Measurements from ENCODE around the gene SLC24A2. TPM values are rescaled to one million over a fixed set of nuclear protein-coding genes. Genes with fewer than 3 reads are reported as not detected.

Gene SLC24A2
- total RNA-seq, 1 experiment from 2014 or later = not detected

DNA sequence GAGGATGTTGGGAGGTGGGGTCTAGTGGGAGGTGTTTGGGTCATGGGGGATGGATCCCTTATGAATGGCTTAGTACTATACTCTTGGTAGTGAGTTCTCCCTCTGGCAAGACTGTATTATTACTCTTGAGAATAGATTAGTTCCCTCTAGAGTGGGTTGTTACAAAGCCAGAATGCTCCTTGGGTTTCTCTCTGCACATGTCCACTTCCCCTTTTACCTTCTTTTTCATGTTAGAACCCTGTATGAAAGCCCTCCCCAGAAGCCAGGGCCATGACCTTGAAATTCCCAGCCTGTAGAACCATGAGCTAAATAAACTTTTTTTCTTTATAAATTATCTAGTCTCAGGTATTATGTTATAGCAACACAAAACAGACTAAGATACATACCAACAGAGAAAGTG is 31.1 kb downstream of the SLC24A2 start:
- Histone ChIP-seq H3K4me1 (ENCODE audit: control insufficient read depth, insufficient read depth, low read length) (no peaks in the 10 kb centered on the region), H3K4me3 (ENCODE audit: low read depth in 2 of 2, low read length in 2 of 2) (no peak overlapping the region), H3K27ac (ENCODE audit: low read length) (no peak overlapping the region), H3K27me3 (ENCODE audit: control insufficient read depth, insufficient read depth, low read length) (no peaks in the 10 kb centered on the region), H3K9me3 (ENCODE audit: control insufficient read depth, insufficient read depth, low read depth, low read length) (no peaks in the 10 kb centered on the region), H3K36me3 (ENCODE audit: control insufficient read depth, insufficient read depth, low read length) (no peaks in the 10 kb centered on the region)
- TF ChIP-seq POLR2AphosphoS5 (IDR thresholded peaks at IDR 0.05; ENCODE audit: low read depth, low read length) = no peak
- TF ChIP-seq TCF7L2 (IDR thresholded peaks at IDR 0.05; ENCODE audit: low read depth, low read length) = no peak
- no peak for TF ChIP-seq CTCF (IDR thresholded peaks at IDR 0.05)
- TF ChIP-seq SIN3A (IDR thresholded peaks at IDR 0.05; ENCODE audit: borderline replicate concordance, insufficient read depth, low read depth, low read length) = no peak
- no peak for TF ChIP-seq REST (IDR thresholded peaks at IDR 0.05; ENCODE audit: insufficient read depth in 1 of 2, low read depth in 2 of 2, low read length in 1 of 2)
- in situ Hi-C loops (cut with HindIII; ENCODE audit: low pct_unique_long_range_greater_than_20kb, low sequenced_read_pairs) = no loop called here
- ChIA-PET CTCF (no interaction called here), POLR2A (no interaction called here)
- no TSS peak for BruUV-seq (replicated peaks)
- DNase-seq (ENCODE audit: low read depth, low spot score) (no peak), ATAC-seq (no peak)
- intact Hi-C loops (cut with micrococcal nuclease; ENCODE audit: unreplicated experiment) = no loop called here

- in situ Hi-C loops (cut with HindIII; ENCODE audit: low pct_unique_long_range_greater_than_20kb, low sequenced_read_pairs) = no loop called here
- no TSS peak for BruUV-seq (replicated peaks)
Measured at GRCh38 chr9:19754921-19755320, 33.9 kb downstream of the SLC24A2 start.

More at GRCh38 chr9:19754921-19755320, 33.9 kb downstream of the SLC24A2 start:
- ChIA-PET CTCF (no interaction called here), POLR2A (interaction anchor here (0.7 kb wide), 1 partner anchor 1679 kb away, joined by 8 read pairs; no protein-coding TSS in a partner anchor)
- H3K27ac ChIP-seq (ENCODE audit: low read length) = no peak overlapping the region
- no peak overlapping the region for H3K4me3 ChIP-seq (ENCODE audit: low read depth in 2 of 2, low read length in 2 of 2)
- DNase-seq (ENCODE audit: low read depth, low spot score) = no peak
- no peaks in the 10 kb centered on the region for H3K36me3 ChIP-seq (ENCODE audit: control insufficient read depth, insufficient read depth, low read length)
- intact Hi-C loops (cut with micrococcal nuclease; ENCODE audit: unreplicated experiment) = no loop called here
- no peak for ATAC-seq
- no peaks in the 10 kb centered on the region for H3K27me3 ChIP-seq (ENCODE audit: control insufficient read depth, insufficient read depth, low read length)
- no peaks in the 10 kb centered on the region for H3K4me1 ChIP-seq (ENCODE audit: control insufficient read depth, insufficient read depth, low read length)
- TF ChIP-seq CTCF (IDR thresholded peaks at IDR 0.05) (no peak), SIN3A (IDR thresholded peaks at IDR 0.05; ENCODE audit: borderline replicate concordance, insufficient read depth, low read depth, low read length) (no peak), POLR2AphosphoS5 (IDR thresholded peaks at IDR 0.05; ENCODE audit: low read depth, low read length) (no peak), REST (IDR thresholded peaks at IDR 0.05; ENCODE audit: insufficient read depth in 1 of 2, low read depth in 2 of 2, low read length in 1 of 2) (no peak), TCF7L2 (IDR thresholded peaks at IDR 0.05; ENCODE audit: low read depth, low read length) (no peak)
- H3K9me3 ChIP-seq (ENCODE audit: control insufficient read depth, insufficient read depth, low read depth, low read length) = no peaks in the 10 kb centered on the region
